Activated naive CD4-positive, alpha-beta T cell treated with anti-CD3 and anti-CD28 coated beads for 36 hours (primary cell): Measurements from ENCODE around the gene ANKRD27. TPM values are rescaled to one million over a fixed set of nuclear protein-coding genes. Genes with fewer than 3 reads are reported as not detected.
"Not testable (repeated sequence)": the region's sequence is repeated elsewhere in the genome, so short reads cannot be mapped to it uniquely, and the experiment has no call there.

Source experiments
- CTCF ChIA-PET: fragments of 350-600 bp; sonication (Branson Sonifier 250); formaldehyde crosslinking; loops from one replicate; lab custom pipeline; 2021; ENCODE audit warnings: antibody characterized with exemption; lab: Charles Lee
- DNase-seq: peaks from one replicate; pipeline ENCODE4 v3.0.0-alpha.2; 2020
- H3K27ac Mint-ChIP-seq: one replicate; pipeline ENCODE4 v1.8.0; 2021; ENCODE audit warnings: mild to moderate bottlenecking, mixed read lengths
- H3K27me3 Mint-ChIP-seq: one replicate; pipeline ENCODE4 v1.8.0; 2021; ENCODE audit warnings: low read depth, mixed read lengths
- H3K36me3 Mint-ChIP-seq: one replicate; pipeline ENCODE4 v1.8.0; 2021; ENCODE audit warnings: low read depth, mixed read lengths
- H3K4me1 Mint-ChIP-seq: one replicate; pipeline ENCODE4 v1.8.0; 2021; ENCODE audit warnings: low read depth, mixed read lengths
- H3K4me3 Mint-ChIP-seq: one replicate; pipeline ENCODE4 v1.8.0; 2021; ENCODE audit warnings: mild to moderate bottlenecking, moderate library complexity, mixed read lengths
- H3K9me3 Mint-ChIP-seq: one replicate; pipeline ENCODE4 v1.8.0; 2021; ENCODE audit warnings: mixed read lengths
- intact Hi-C: fragments of 100-400 bp; cut with micrococcal nuclease; formaldehyde crosslinking; loops from one replicate; pipeline ENCODE4 v1.15.1; 2023
- total RNA-seq, 2 experiments: library from RNA; stranded (reverse); gene quantifications; one replicate each; pipeline ENCODE4 v1.2.3, GENCODE V29; 2021

Gene ANKRD27
- total RNA-seq, 2 experiments from 2014 or later = 28.8 to 29.7 TPM

GRCh38 chr19:32669310-32669709, 5.7 kb downstream of the ANKRD27 start:
- CTCF ChIA-PET = interaction anchor here (0.6 kb wide), 1 partner anchor 21 kb away, joined by 3 read pairs; no protein-coding TSS in a partner anchor
- intact Hi-C loops = no loop called here
- H3K9me3 Mint-ChIP-seq = no peaks in the 10 kb centered on the region
- no peak overlapping the region for H3K27ac Mint-ChIP-seq
- H3K27me3 Mint-ChIP-seq = no peaks in the 10 kb centered on the region
- H3K4me1 Mint-ChIP-seq = peaks cover 25% of the 10 kb centered on the region
- no peak for DNase-seq
- no peak overlapping the region for H3K4me3 Mint-ChIP-seq
- H3K36me3 Mint-ChIP-seq = peaks cover 3% of the 10 kb centered on the region

GRCh38 chr19:32666084-32666483, 8.9 kb downstream of the ANKRD27 start:
- Mint-ChIP-seq H3K4me3 (no peak overlapping the region), H3K4me1 (peaks cover 13% of the 10 kb centered on the region), H3K27ac (no peak overlapping the region), H3K27me3 (no peaks in the 10 kb centered on the region), H3K9me3 (no peaks in the 10 kb centered on the region), H3K36me3 (peaks cover 3% of the 10 kb centered on the region)
- CTCF ChIA-PET = no interaction called here
- intact Hi-C loops = no loop called here
- no peak for DNase-seq

GRCh38 chr19:32662186-32662585, 12.8 kb downstream of the ANKRD27 start:
- peak; percentile 46 for DNase-seq
- H3K36me3 Mint-ChIP-seq = peaks cover 3% of the 10 kb centered on the region
- intact Hi-C loops = no loop called here
- peaks cover 5% of the 10 kb centered on the region for H3K4me1 Mint-ChIP-seq
- H3K27ac Mint-ChIP-seq = no peak overlapping the region
- CTCF ChIA-PET = interaction anchor here (0.6 kb wide), 1 partner anchor 31 kb away, joined by 3 read pairs; no protein-coding TSS in a partner anchor
- no peaks in the 10 kb centered on the region for H3K27me3 Mint-ChIP-seq
- H3K4me3 Mint-ChIP-seq = no peak overlapping the region
- no peaks in the 10 kb centered on the region for H3K9me3 Mint-ChIP-seq

GRCh38 chr19:32661318-32661717, 13.7 kb downstream of the ANKRD27 start:
- intact Hi-C loops = no loop called here
- CTCF ChIA-PET = no interaction called here
- Mint-ChIP-seq H3K27me3 (no peaks in the 10 kb centered on the region), H3K27ac (no peak overlapping the region), H3K9me3 (no peaks in the 10 kb centered on the region), H3K4me3 (no peak overlapping the region), H3K4me1 (peaks cover 5% of the 10 kb centered on the region), H3K36me3 (peaks cover 3% of the 10 kb centered on the region)
- no peak for DNase-seq

- Mint-ChIP-seq H3K36me3 (peaks cover 1% of the 10 kb centered on the region), H3K4me1 (peaks cover 5% of the 10 kb centered on the region), H3K27me3 (no peaks in the 10 kb centered on the region), H3K27ac (no peak overlapping the region), H3K9me3 (no peaks in the 10 kb centered on the region), H3K4me3 (no peak overlapping the region)
- no peak for DNase-seq
- intact Hi-C loops = no loop called here
- CTCF ChIA-PET = no interaction called here
Measured at GRCh38 chr19:32658527-32658926, 16.5 kb downstream of the ANKRD27 start.

- Mint-ChIP-seq H3K27me3 (no peaks in the 10 kb centered on the region), H3K4me1 (peaks cover 5% of the 10 kb centered on the region), H3K27ac (no peak overlapping the region), H3K9me3 (no peaks in the 10 kb centered on the region), H3K36me3 (peaks cover 1% of the 10 kb centered on the region), H3K4me3 (no peak overlapping the region)
- CTCF ChIA-PET = no interaction called here
- no peak for DNase-seq
- intact Hi-C loops = no loop called here
Measured at GRCh38 chr19:32658075-32658474, 16.9 kb downstream of the ANKRD27 start.

GRCh38 chr19:32656379-32656778, 18.6 kb downstream of the ANKRD27 start:
- H3K9me3 Mint-ChIP-seq, H3K4me3 Mint-ChIP-seq, intact Hi-C loops, H3K27me3 Mint-ChIP-seq, DNase-seq, H3K4me1 Mint-ChIP-seq, H3K27ac Mint-ChIP-seq, H3K36me3 Mint-ChIP-seq: not testable (repeated sequence)
- CTCF ChIA-PET = interaction anchor here (0.6 kb wide), 2 partner anchors 79 to 294 kb away, joined by 3 to 7 read pairs; no protein-coding TSS in a partner anchor

- CTCF ChIA-PET = no interaction called here
- Mint-ChIP-seq H3K4me1 (no peaks in the 10 kb centered on the region), H3K9me3 (no peaks in the 10 kb centered on the region), H3K4me3 (no peak overlapping the region), H3K36me3 (peaks cover 10% of the 10 kb centered on the region), H3K27ac (no peak overlapping the region), H3K27me3 (no peaks in the 10 kb centered on the region)
- intact Hi-C loops = no loop called here
- no peak for DNase-seq
Measured at GRCh38 chr19:32653599-32653915, 21.4 kb downstream of the ANKRD27 start.

- H3K4me1 Mint-ChIP-seq = no peaks in the 10 kb centered on the region
- no peaks in the 10 kb centered on the region for H3K9me3 Mint-ChIP-seq
- DNase-seq = no peak
- no peak overlapping the region for H3K27ac Mint-ChIP-seq
- intact Hi-C loops = no loop called here
- H3K36me3 Mint-ChIP-seq = peaks cover 13% of the 10 kb centered on the region
- no peak overlapping the region for H3K4me3 Mint-ChIP-seq
- CTCF ChIA-PET = no interaction called here
- H3K27me3 Mint-ChIP-seq = no peaks in the 10 kb centered on the region
Measured at GRCh38 chr19:32652894-32653598, 21.9 kb downstream of the ANKRD27 start.

GRCh38 chr19:32652331-32652730, 22.6 kb downstream of the ANKRD27 start:
- DNase-seq, H3K9me3 Mint-ChIP-seq, H3K4me3 Mint-ChIP-seq, H3K27me3 Mint-ChIP-seq, H3K4me1 Mint-ChIP-seq, H3K27ac Mint-ChIP-seq, intact Hi-C loops, CTCF ChIA-PET: not testable (repeated sequence)
- H3K36me3 Mint-ChIP-seq = peaks cover 15% of the 10 kb centered on the region

GRCh38 chr19:32651729-32652140, 23.2 kb downstream of the ANKRD27 start:
- no peak for DNase-seq
- H3K36me3 Mint-ChIP-seq = peaks cover 20% of the 10 kb centered on the region

GRCh38 chr19:32650671-32651070, 24.3 kb downstream of the ANKRD27 start:
- H3K4me1 Mint-ChIP-seq = peaks cover 2% of the 10 kb centered on the region
- H3K9me3 Mint-ChIP-seq = no peaks in the 10 kb centered on the region
- no peak for DNase-seq
- no peaks in the 10 kb centered on the region for H3K27me3 Mint-ChIP-seq
- H3K36me3 Mint-ChIP-seq = peaks cover 25% of the 10 kb centered on the region
- intact Hi-C loops = no loop called here
- H3K4me3 Mint-ChIP-seq = no peak overlapping the region
- no peak overlapping the region for H3K27ac Mint-ChIP-seq
- CTCF ChIA-PET = no interaction called here

More at GRCh38 chr19:32651729-32652140, 23.2 kb downstream of the ANKRD27 start:
- intact Hi-C loops = no loop called here
- Mint-ChIP-seq H3K27ac (no peak overlapping the region), H3K4me1 (peaks cover under 1% of the 10 kb centered on the region), H3K27me3 (no peaks in the 10 kb centered on the region), H3K9me3 (no peaks in the 10 kb centered on the region), H3K4me3 (no peak overlapping the region)
- CTCF ChIA-PET = no interaction called here

- DNase-seq = no peak
- Mint-ChIP-seq H3K36me3 (peaks cover 24% of the 10 kb centered on the region), H3K27me3 (no peaks in the 10 kb centered on the region), H3K27ac (no peak overlapping the region), H3K4me1 (peaks cover 2% of the 10 kb centered on the region), H3K4me3 (no peak overlapping the region), H3K9me3 (no peaks in the 10 kb centered on the region)
- intact Hi-C loops = no loop called here
- CTCF ChIA-PET = no interaction called here
Measured at GRCh38 chr19:32649751-32650150, 25.2 kb downstream of the ANKRD27 start.
